B cell (primary cell): ENCODE data around the gene NAV2.

ENCODE experiments used
- CTCF ChIP-seq: fragments of 200-600 bp; IDR thresholded peaks from one replicate; pipeline ENCODE4 v1.8.0; 2022; ENCODE audit warnings: antibody characterized with exemption, mild to moderate bottlenecking
- EZH2 ChIP-seq: IDR thresholded peaks from 2 replicates; pipeline ENCODE4 v1.6.1; 2012; ENCODE audit warnings: borderline replicate concordance, low read depth, mild to moderate bottlenecking, moderate library complexity, low read length; ENCODE audit not compliant: insufficient read depth, poor library complexity, severe bottlenecking

DNA sequence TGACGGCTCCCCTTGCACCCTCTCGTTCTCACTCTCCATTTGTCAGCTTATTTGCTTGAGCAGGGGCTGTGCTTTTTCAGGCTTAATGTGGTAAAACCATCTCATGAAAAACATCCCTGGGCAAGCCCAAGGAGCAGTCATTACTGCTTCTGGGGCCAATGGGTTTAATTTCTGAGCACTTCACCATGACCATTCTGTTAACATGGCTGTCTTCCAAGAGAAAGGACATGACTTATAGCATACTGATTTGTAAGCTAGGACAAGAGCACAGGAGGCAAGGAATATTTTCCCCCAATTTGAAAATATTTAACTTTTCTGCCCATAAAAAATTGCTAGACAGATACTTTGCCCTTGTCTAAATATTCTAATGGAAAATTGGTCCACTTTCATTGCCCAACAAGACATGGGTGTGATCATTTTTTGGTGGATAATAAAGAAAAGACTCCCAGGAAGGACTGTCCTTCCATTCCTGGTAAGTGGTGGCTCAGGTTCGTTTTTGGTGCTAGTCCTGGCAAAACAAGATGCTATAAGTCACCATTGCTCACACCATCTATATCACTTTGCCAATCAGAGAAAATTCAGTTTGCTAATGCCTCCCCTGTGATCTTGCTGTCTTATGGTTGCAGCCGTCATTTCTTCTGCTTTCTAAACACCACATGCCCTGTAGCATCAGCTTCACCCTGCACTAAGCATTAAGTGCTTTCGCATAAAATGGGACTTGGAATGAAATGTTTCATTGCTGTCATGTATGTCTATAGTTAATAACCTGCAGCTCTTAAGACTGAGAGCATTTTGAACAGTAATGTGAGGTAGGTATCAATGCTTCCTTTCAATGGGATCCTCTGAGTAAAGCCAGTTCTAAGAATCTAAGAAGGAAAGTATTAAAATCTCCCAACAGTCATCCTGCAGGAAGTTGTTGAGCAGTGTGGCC is 339.1 kb downstream of the NAV2 start:
- TF ChIP-seq CTCF (no peak), EZH2 (no peak)
